GM19240 (cell line): Measurements from ENCODE around the gene PIP5KL1.

Source experiments
- DNase-seq: peaks from one replicate; pipeline ENCODE4 v3.0.0; 2011; ENCODE audit warnings: low spot score; ENCODE audit not compliant: insufficient read length

The PIP5KL1 gene

DNA sequence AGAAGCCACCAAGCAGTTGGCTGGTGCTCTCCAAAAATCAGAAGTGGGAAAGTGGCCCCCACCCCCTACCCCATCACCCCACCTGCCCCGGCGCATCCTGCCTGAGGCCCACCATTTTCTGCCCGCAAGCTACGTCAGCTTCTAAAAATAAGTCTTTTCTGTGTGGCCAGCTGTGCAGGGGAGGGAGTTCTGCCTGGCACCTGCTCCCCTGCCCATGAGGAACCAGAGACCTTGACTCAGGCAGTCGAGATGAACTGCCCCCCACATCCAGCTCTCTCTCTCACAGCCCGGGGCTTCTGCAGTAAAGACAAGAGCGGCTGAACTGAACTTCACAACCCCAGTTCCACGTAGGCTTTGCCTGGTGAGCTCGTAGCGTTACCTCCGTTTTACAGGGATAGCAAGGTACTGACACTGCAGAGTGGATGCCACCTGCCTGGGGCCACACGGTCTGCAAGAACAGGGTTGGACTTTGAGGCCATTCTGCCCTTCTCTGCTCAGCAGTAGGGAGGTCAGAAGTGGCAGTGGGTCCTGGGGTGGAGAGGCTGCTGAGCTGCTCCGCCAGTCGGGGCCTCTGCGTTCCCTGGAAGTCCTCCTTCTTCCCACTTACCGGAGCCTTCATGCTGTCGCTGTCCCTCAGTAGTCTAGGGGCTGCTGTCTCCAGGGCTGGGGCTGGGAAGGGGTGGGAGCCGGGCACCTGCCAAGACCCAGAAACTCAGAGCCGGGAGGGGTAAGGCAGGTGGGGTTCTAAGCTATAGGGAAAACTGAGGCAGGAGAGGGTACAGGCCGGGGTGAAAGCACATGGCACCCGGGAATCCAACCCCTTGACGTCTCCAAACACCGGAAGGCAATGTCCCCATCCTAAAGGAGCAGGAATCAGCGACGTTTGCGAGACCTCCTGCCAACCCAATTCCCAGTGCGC, 14.5 kb downstream of the PIP5KL1 start:
- DNase-seq, result no peak

DNA sequence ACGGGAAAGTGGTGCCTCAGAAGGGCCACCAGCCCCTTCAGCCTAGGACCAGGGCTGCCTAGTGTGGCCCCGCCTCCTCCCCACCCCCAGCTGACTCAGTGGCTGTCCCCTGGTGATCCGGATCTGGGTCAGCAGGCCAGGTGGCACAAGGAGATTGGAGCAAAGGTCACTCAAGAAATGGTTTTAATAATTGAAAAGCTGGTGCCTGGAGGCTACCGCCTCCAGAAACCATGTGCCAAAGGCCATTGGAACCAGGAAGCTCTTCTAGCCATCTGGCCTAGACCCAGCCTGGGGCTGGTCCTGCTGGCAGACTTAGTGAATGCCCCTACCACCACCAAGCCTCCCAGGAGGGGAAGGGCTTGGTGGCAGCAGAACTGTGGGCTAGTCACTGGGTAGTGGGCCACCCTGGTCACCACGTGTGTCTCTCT, 15.2 kb downstream of the PIP5KL1 start:
- DNase-seq, result no peak

DNA sequence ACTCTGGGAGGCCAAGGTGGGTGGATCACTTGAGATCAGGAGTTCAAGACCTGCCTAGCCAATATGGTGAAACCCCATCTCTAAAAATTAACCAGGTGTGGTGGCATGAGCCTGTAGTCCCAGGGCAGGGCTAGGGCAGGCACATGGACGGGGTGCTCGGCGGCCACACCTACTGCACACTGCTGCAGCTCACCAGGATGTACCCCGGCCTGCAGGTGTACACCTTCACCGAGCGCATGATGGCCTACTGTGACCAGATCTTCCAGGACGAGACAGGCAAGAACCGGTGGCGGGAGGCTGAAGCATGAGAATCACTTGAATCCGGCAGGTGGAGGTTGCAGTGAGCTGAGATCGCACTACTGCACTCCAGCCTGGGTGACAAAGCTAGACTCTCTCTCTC, 16.9 kb downstream of the PIP5KL1 start:
- no peak for DNase-seq

DNA sequence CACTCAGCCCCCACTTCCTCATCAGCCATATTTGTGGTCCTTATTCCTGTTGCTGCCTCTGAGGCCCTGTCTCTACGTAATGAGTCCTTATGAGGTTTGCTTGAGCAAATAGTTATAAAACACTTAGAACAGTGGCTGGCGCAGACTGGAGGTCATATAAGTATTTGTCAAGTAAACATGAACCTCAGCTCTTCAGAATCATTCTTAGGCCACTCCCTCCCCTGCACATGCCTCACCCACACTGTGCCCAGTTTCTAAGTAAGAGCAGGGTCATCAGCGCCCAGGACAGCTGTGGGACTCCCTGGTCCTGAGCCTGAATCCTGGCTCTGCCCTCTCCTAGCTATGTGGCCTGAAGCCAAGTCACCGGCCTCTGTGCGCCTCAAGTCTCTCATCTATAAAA, 17.7 kb downstream of the PIP5KL1 start:
- DNase-seq, result no peak

DNA sequence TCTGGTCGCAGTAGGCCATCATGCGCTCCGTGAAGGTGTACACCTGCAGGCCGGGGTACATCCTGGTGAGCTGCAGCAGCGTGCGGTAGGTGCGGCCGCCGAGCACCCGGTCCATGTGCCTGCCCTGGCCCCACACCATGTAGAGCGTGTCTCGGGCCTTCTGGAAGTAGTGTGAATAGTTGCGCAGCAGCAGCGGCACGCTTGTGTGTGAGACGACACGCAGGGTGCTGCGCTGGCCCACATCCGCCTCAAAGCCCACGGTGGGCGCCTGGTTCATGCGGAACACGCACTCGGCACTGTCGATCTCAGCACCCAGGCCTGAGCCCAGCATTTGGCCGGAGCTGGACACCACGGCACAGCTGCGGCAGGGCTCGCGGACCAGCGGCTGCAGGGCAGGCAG, 18.3 kb downstream of the PIP5KL1 start:
- no peak for DNase-seq

DNA sequence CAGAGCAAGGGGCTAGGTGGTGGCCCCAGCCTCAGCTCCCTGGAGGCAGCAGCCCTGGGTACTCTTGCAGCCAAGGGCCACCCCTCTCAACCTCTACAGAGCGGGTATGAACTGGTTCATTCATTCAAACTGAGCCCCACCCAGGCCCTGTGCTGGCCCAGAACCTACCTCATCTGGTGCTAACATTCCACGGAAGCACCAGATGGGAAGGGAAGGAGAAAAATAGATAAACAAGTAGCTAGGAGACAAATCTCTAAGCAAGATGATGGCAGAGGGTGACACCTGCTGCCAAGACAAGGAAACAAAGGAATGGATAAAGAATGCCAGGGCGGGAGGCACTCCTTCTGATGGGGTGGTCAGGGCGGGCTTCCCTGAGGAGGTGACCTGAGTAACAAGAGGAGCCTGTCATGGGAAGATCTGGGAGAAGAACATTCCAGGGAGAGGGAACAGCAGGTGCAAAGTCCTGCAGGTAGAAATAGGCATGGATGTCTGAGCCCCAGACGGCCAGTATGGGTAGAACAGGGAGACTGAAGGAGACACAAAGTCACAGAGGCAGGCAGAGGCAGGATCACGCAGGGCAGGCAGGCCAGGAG, 19.9 kb downstream of the PIP5KL1 start:
- no peak for DNase-seq

DNA sequence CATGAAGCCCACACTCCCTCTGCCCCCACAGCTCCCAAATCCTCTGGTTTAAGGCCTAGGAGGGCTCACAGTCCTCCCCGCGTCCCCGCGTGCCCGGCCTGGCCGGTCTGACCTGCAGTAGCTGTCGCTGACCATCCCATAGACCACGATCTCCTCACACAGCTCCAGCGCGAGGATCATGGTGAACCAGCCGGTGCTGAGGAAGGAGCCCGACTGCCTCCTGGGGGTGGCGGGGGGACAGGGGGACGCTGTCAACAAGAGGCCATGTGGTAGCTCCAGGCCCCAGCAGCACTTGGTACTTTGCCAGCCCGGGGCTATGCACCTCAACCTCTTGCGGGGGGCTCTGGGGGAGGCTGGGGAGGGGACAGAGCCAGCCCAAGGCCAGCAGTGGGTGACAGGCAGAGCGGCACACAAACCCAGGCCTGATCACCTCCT, 20.7 kb downstream of the PIP5KL1 start:
- no peak for DNase-seq

DNA sequence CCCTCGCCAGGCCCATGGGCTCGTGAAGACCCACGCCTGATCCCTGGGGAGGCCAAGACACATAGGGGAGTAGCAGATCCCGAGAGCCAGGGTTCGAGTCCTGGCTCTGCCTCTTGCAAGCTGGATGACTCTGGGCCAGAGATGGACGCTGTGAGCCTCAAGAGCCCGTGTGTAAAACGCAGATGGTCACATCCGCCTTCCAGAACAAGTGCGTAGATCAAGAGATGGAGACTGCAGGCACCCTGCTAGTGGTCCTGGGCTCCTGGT, 22.0 kb downstream of the PIP5KL1 start:
- no peak for DNase-seq

DNA sequence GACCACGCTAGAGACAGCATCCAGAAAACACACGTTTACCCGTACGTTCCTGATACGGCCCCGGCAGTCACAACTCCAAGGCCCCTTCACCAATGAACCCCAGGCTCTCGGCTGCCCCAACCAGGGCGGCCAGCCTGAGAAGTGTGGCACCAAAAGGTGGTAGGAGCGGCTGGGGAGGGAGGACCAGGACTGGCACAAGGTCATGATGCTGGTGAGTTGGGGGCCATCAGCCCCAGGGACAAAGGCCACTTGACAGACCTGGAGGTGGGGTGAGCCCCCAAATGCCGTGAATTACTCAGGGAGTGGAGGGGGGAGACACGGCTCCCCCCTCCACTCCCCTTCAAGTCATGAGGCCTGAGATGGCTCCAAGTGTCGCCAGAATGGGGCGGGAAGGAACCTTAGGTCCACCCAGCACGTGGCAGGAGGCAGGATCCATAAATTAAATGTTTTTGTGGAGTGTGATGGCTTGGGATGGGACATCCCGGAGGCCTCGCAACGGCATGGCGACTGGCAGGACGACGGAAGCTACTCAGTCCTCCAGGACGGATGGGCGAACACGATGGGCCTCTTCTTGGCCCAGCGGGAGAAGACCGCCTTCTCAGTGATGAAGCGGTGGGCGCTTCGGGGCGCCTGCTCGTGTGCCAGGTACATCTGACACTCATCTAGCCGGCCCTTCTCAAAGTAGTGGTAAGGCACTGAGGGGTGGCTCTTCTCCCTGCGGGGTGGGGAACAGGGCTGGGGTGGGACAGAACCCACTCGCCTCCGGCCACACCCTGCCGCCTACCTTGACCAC, 22.5 kb downstream of the PIP5KL1 start:
- no peak for DNase-seq

DNA sequence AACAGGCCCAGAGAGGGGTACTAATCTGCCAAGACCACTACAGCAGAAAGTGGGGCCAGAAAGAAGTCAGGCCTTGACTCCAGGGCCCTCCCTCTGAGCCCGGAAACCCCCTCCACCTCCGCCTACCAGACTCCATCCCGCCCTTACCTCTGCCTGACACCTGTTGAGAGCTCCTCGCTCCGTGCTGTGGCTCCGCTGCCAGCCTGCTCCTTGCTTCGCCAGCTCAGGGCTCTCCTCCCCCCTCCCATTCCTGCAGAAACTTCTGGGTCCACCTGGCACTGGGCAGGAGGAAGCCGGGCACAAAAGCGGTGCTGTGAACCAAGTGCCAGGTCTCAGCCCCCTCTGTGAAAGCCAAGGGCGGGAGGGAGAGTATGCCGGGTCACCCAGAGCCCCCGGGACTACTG, 24.8 kb downstream of the PIP5KL1 start:
- DNase-seq, result no peak

DNA sequence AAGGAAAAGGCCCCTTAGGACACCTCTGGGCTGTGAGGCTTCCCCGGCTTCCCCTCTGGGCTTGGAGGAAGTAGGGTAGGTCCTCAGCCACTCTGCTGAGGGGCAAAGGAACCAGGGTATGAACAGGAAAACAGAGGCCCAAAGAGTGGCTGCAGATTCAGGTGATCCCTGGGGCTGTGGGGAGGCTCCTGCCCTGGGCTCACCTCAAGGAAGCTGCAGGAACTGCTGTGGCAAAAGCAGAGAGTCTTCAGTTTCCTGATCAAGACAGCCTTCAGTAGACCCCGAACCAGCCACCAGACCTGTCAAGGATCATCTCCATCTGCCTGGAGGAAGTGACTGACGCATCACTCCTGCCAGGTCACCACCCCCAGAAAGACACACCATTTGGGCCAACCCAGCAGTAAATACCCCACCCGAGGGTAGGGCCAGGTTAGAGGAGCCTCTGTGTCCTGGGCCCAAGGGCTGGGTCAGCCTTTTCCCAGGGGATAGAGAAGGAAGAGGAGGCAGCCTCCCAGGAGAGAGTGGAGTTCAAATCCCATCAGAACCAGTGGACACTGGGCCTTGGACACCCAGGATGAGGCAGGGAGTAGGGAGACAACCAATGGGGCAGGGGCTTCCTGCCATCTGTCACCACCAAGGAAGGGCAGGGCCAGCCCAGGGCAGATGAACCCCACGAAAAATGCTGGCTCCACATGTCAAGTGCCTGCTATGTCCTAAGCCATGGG, 25.4 kb downstream of the PIP5KL1 start:
- DNase-seq, result no peak

DNA sequence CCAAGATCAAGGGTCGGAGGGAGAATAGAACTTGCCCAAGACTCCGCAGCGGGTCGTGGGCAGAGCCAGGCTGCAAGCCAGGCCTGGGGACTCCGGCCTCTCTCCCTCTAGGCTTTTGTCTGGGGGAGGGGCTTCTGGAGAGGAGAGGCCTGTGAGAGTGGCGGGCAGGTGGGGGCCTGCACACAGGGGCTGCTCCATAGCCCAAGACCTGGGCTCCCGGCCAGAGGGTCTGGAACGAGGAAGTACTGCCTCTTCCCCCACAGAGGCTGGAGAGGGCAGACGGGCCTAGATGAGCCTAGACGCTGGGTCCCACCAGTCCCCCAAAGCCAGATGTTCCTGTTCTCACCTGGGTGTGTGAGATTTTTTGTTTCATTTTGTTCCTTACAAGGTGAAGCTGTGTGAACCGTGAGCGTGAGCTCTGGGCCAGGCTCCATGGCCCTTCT, 26.0 kb downstream of the PIP5KL1 start:
- no peak for DNase-seq

DNA sequence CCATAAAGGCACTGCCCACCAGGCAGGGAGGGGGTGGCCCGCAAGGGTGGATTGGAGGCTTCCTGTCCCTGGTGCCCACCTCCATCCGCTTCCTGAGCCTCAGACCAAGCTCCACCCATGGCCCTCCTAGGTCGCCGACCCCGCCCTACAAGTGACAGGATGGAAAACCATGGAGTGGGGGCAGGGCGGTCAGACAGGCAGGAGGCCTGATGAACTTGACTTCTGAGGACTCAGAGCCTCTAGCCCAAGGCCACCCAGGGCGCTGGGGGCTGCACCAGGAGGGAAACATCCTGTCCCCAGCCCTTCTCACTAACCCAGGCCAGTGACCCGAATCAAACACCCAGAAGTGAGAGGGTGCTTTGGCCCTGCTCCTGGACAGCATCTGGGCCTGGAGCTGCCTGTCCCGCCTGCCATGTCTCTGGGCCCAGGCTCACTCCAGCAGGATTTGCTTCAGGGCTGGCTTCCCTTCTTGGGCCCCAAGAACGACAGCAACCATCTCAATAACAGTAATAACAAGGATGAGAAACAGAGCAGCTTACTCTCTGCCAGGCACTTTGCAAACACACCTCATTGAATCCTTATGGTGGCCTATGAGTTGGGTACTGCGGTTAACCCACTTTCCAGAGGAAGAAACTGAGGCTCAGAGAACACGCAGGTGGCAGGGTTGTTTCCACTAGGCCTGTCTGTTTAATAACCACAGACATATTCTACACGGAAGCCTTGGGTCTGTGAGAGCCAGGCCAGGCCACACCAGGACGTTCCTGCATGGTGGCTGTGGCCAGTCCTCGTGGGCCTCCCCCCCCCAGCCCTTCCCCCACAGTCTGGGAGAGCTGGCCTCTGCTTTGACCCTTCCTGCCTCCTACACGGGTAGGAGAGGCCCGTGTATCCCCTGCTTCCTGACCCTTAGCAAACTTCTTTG, 26.8 kb downstream of the PIP5KL1 start:
- no peak for DNase-seq

DNA sequence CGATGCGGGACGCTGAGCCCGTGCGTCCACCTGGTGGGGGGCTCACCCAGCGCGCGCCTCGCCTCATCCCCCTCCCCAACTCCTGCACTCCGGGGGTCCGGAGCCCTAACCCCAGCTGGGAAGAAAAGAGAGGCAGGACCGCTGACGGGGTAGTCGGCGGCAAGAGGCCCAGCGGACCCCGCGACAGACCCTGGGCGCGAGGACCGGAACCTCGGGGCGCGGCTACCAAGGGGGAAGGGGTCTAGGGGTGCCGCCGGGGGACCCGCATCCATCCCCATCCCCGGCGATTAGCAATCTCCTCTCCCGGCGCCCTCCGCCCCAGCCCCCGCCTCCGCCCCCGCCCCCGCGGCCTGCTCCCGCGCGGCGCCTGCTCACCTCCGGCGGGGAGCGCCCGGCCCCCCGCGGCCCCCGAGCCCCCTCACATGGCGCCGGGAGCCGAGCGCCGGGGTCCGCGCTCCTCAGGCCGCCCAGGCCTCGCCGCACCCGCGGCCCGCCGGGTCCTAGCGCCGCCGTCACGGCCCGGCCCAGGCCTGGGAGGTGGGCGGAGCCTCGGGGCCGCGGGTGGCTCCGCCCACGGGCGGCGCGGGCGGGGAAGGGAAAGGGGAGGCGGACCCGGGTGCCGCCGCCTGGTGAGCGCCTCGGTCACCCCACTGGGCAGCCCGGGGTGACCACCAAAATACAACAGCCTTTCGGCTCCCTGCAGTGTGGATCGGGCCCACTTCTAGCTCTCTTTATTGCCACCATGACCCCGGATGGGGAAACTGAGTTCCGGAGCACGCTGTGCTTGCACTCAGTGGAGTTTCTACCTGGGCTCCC, 31.2 kb downstream of the PIP5KL1 start, which contains the start of gene ST6GALNAC6:
ST6GALNAC6 (minus strand) TSS at position 476 of the 816 bp plus-strand sequence. CDS start 1,622 bp downstream, outside the sequence.
- DNase-seq, result peak; percentile 70

DNA sequence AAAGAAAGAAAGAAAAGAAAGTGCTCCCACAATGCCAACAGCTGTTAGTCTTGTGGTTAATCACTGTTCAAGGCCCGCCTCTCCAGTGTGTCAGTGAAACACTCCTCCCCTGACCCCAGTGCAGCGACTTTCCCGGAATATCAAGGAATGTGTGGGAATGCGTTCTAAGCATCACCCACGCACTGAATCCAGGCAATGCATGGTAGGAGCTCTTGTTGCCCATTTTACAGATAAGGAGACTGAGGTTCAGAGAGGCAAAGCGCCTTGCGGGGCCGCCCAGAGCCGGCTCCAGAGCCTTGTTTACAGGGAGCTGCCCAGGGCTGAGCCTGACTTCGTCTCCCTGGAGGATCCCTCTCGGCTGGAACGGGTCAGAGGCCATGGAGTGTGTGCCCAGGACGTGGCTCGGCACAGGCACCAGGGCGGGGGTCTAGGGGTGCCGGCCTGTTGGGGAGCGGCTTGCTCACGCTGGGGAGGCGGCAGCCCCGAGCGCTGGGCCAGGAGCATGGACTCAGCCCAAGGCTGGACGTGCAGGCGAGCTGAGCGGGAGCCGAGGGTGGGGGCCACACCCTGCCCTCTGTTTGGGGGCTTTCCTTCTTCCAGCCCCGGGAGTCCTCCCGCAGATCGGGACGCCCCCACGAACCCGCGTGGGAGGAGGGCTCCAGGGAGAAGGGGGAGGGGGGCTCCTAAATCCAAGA, 32.0 kb downstream of the PIP5KL1 start:
- DNase-seq, result no peak

DNA sequence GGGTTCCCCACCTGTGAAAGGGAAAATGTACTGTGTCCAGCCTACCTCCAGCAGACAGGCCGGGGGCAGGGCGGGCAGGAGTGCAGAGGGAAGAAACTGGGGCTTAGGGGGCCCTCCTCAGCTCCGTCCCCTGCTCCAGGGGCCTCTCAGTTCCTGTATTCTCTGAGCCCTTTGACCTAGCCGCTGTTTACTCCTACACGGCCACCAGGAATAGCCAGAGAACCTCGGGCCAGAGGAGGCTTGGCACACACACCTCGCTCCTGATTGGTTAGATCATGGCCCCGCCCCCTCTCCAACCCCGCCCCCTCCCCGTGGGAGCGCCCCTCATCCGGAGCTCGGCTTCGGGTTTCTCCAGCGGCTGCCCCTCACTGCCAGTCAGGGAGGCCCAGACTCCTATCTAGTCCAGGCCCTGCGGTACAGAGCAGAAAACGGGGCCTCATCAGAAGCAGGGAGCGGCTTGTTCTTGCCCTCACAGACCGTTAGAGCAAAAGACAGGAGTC, 33.3 kb downstream of the PIP5KL1 start:
- no peak for DNase-seq

DNA sequence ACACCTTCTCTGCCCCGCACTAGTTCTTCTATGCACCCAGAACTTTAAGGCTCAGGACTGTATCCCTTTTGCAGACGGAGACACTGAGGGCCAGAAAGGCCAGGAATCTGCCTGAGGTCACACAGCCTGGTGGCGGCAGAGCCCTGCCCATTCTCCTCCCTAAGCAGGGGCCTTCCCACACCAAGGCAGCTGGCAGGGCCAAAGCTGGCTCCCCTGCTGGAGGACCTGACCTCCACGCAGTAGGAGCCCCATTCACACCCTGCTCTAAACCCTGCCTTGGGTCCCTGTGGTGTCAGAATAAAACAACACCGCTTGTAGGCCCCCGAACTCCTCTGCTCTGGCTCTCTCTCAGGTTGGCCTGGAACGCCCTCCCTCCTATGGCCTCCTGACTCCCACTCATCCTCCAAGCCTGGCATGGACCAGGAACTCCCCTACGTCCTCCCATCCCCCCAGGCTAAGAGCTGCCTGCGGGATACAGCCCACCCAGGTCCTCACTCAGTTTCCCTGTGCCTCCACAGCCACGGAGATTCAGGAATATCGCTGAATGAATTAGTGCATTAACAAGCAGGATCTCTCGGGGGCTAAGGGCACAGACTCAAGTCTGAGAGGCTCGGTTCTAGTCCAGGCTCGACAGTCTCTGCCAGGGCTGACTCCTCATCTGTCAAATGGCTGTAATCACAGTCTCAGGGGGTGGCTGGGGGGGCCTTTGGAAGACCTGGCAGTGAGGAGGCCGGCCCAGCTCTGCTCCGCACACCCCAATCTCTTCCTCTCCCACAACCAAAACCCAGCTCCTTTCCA, 34.0 kb downstream of the PIP5KL1 start:
- no peak for DNase-seq

DNA sequence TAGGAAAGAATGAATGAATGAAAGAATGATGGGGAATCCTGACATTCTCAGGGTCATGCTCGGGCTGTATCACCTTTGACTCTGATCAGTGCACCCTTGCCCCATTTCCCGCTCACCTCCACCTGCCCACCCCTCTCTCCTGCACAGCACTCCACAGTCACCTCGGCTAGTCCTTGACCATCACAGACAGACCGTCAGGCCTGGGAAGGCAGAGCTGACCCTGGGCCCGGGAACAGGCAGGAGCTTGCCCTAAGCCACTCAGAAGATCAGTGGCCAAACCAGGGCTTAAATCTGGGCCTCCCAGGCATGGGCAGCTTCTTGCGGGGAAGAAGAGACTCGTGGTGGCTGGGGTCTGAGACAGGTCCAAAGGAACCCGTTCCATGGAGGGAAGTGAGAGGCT, 34.8 kb downstream of the PIP5KL1 start:
- DNase-seq, result no peak
